HEK293 (cell line): Measurements from ENCODE around the gene RDH5.
A peak's percentile ranks its signal among the peaks of the same experiment; 100 is the strongest.

Experiments used
- CTCF ChIA-PET: fragments of 350-600 bp; formaldehyde crosslinking; extraction: SDS; loops from one replicate; lab custom pipeline; 2021; ENCODE audit warnings: antibody characterized with exemption; lab: Yijun Ruan, JAX
- POLR2A ChIA-PET: fragments of 300-600 bp; formaldehyde crosslinking; extraction: SDS; loops from one replicate; lab custom pipeline; 2020; ENCODE audit warnings: antibody characterized with exemption, inconsistent platforms; lab: Yijun Ruan, JAX
- H3K27ac ChIP-seq: fragments of 200-500 bp; sonication (Bioruptor generic); 2 replicates; pipeline ENCODE4 v1.5.1; 2014; ENCODE audit warnings: low read depth, low read length, control low read depth, inconsistent platforms; ENCODE audit errors: extremely low read depth
- H3K36me3 ChIP-seq, 2 experiments: fragments of 200-500 bp in 1 of 2; sonication (Bioruptor generic) in 1 of 2; 1 replicate in 1 of 2; 2 replicates in 1 of 2; pipeline ENCODE4 v1.5.1; 2014 to 2017; ENCODE audit warnings: inconsistent platforms in 2 of 2, low read length in 2 of 2; ENCODE audit not compliant: control insufficient read depth in 2 of 2, insufficient read depth in 1 of 2
- H3K4me1 ChIP-seq: fragments of 200-500 bp; sonication (Bioruptor generic); 2 replicates; pipeline ENCODE4 v1.5.1; 2014; ENCODE audit warnings: mild to moderate bottlenecking, low read length, inconsistent platforms; ENCODE audit not compliant: control insufficient read depth, insufficient read depth
- H3K4me3 ChIP-seq: 2 replicates; pipeline ENCODE4 v1.5.1; 2011; ENCODE audit warnings: low read depth, mild to moderate bottlenecking, control low read depth, low read length, moderate library complexity
- H3K9me3 ChIP-seq: fragments of 200-500 bp; sonication (Bioruptor generic); 2 replicates; pipeline ENCODE4 v1.5.1; 2014; ENCODE audit warnings: low read depth, low read length, inconsistent platforms; ENCODE audit not compliant: control insufficient read depth, insufficient read depth
- EGR2 ChIP-seq: fragments of 450-650 bp; formaldehyde crosslinking; IDR thresholded peaks from 2 replicates; pipeline ENCODE4 v1.5.1; 2016; ENCODE audit warnings: low read depth, missing biosample characterization, missing genetic modification characterization
- GLIS2 ChIP-seq: fragments of 450-650 bp; formaldehyde crosslinking; IDR thresholded peaks from 2 replicates; pipeline ENCODE4 v1.5.1; 2016; ENCODE audit warnings: missing biosample characterization, missing genetic modification characterization
- HOXC10 ChIP-seq: sonication (generic); formaldehyde crosslinking; IDR thresholded peaks from 2 replicates; pipeline ENCODE4 v1.8.1; 2023; ENCODE audit warnings: mild to moderate bottlenecking, missing genetic modification reagents
- MZF1 ChIP-seq: fragments of 450-650 bp; formaldehyde crosslinking; IDR thresholded peaks from 2 replicates; pipeline ENCODE4 v1.5.1; 2017; ENCODE audit warnings: missing biosample characterization, missing genetic modification characterization, borderline replicate concordance
- PATZ1 ChIP-seq: fragments of 450-650 bp; formaldehyde crosslinking; IDR thresholded peaks from 2 replicates; pipeline ENCODE4 v1.5.1; 2016; ENCODE audit warnings: missing biosample characterization, missing genetic modification characterization
- PRDM1 ChIP-seq: fragments of 450-650 bp; formaldehyde crosslinking; IDR thresholded peaks from 2 replicates; pipeline ENCODE4; 2016; ENCODE audit warnings: missing biosample characterization, missing genetic modification characterization
- REST ChIP-seq: fragments of 450-650 bp; formaldehyde crosslinking; IDR thresholded peaks from 2 replicates; pipeline ENCODE4 v1.5.1; 2016; ENCODE audit warnings: missing biosample characterization, missing genetic modification characterization
- SCRT1 ChIP-seq: fragments of 450-650 bp; formaldehyde crosslinking; IDR thresholded peaks from 2 replicates; pipeline ENCODE4 v1.5.1; 2016; ENCODE audit warnings: missing biosample characterization, missing genetic modification characterization, borderline replicate concordance
- SCRT2 ChIP-seq: fragments of 450-650 bp; formaldehyde crosslinking; IDR thresholded peaks from 2 replicates; pipeline ENCODE4 v1.5.1; 2016; ENCODE audit warnings: missing biosample characterization, missing genetic modification characterization
- SP7 ChIP-seq: fragments of 450-650 bp; formaldehyde crosslinking; IDR thresholded peaks from 2 replicates; pipeline ENCODE4 v1.5.1; 2016; ENCODE audit warnings: missing biosample characterization, missing genetic modification characterization
- WT1 ChIP-seq: fragments of 450-650 bp; formaldehyde crosslinking; IDR thresholded peaks from 2 replicates; pipeline ENCODE4 v1.5.1; 2016; ENCODE audit warnings: missing biosample characterization, missing genetic modification characterization
- ZBTB20 ChIP-seq: fragments of 450-650 bp; formaldehyde crosslinking; IDR thresholded peaks from 2 replicates; pipeline ENCODE4 v1.5.1; 2016; ENCODE audit warnings: missing biosample characterization, missing genetic modification characterization
- ZBTB26 ChIP-seq: fragments of 450-650 bp; formaldehyde crosslinking; optimal IDR thresholded peaks from 2 replicates; pipeline ENCODE3; 2016; ENCODE audit warnings: missing biosample characterization, mild to moderate bottlenecking, missing genetic modification characterization
- ZFHX2 ChIP-seq: fragments of 450-650 bp; formaldehyde crosslinking; conservative IDR thresholded peaks from 2 replicates; pipeline ENCODE4 v1.5.1; 2016; ENCODE audit warnings: missing biosample characterization, missing genetic modification characterization
- ZFP41 ChIP-seq: fragments of 450-650 bp; formaldehyde crosslinking; IDR thresholded peaks from 2 replicates; pipeline ENCODE4 v1.5.1; 2016; ENCODE audit warnings: missing biosample characterization, missing genetic modification characterization, borderline replicate concordance
- ZNF148 ChIP-seq: fragments of 450-650 bp; formaldehyde crosslinking; IDR thresholded peaks from 2 replicates; pipeline ENCODE4 v1.5.0; 2017; ENCODE audit warnings: missing biosample characterization, missing genetic modification characterization, borderline replicate concordance
- ZNF324 ChIP-seq: fragments of 450-650 bp; formaldehyde crosslinking; IDR thresholded peaks from 2 replicates; pipeline ENCODE4 v1.5.1; 2016; ENCODE audit warnings: missing biosample characterization, missing genetic modification characterization
- ZNF341 ChIP-seq: fragments of 450-650 bp; formaldehyde crosslinking; IDR thresholded peaks from 2 replicates; pipeline ENCODE4; 2016; ENCODE audit warnings: low read depth, missing biosample characterization, missing genetic modification characterization
- ZNF398 ChIP-seq: fragments of 450-650 bp; formaldehyde crosslinking; IDR thresholded peaks from 2 replicates; pipeline ENCODE4 v1.5.1; 2017; ENCODE audit warnings: missing biosample characterization, missing genetic modification characterization
- ZNF449 ChIP-seq: fragments of 450-650 bp; formaldehyde crosslinking; IDR thresholded peaks from 2 replicates; pipeline ENCODE4 v1.5.1; 2017; ENCODE audit warnings: missing biosample characterization, mild to moderate bottlenecking, missing genetic modification characterization, moderate library complexity
- ZNF600 ChIP-seq: fragments of 450-650 bp; formaldehyde crosslinking; IDR thresholded peaks from 2 replicates; pipeline ENCODE4 v1.5.1; 2016; ENCODE audit warnings: missing biosample characterization, missing genetic modification characterization
- ZNF76 ChIP-seq: fragments of 450-650 bp; formaldehyde crosslinking; IDR thresholded peaks from 2 replicates; pipeline ENCODE4; 2016; ENCODE audit warnings: low read depth, missing biosample characterization, missing genetic modification characterization, borderline replicate concordance
- ZNF785 ChIP-seq: fragments of 450-650 bp; formaldehyde crosslinking; IDR thresholded peaks from 2 replicates; pipeline ENCODE4 v1.5.1; 2016; ENCODE audit warnings: missing biosample characterization, missing genetic modification characterization
- ZNF830 ChIP-seq: fragments of 450-650 bp; IDR thresholded peaks from 2 replicates; pipeline ENCODE4 v1.5.0; 2018; ENCODE audit warnings: missing biosample characterization, missing genetic modification characterization, low read depth, mild to moderate bottlenecking, moderate library complexity
- ZNF837 ChIP-seq: fragments of 450-650 bp; formaldehyde crosslinking; IDR thresholded peaks from 2 replicates; pipeline ENCODE4 v1.5.1; 2016; ENCODE audit warnings: missing biosample characterization, missing genetic modification characterization

RDH5 gene

GRCh38 chr12:55727643-55728185, 7.5 kb downstream of the RDH5 start:
- ChIA-PET POLR2A (interaction anchor here (0.6 to 2.1 kb wide), 3 partner anchors 8 to 20 kb away, joined by 3 to 7 read pairs (median 4); partner anchors contain the start of genes ITGA7 and RDH5), CTCF (interaction anchor here (0.7 to 1.7 kb wide), 2 partner anchors 9 to 614 kb away, joined by 5 to 9 read pairs; no protein-coding TSS in a partner anchor)
- no peaks in the 10 kb centered on the region; the same call in 1 of the 2 replicates for H3K4me1 ChIP-seq
- TF ChIP-seq ZFP41 (tag by site-specific recombination) (no peak), ZNF341 (tag by site-specific recombination) (peak; percentile 72), ZNF837 (tag by site-specific recombination) (no peak), PATZ1 (tag by site-specific recombination) (no peak), REST (tag by site-specific recombination) (0 out of 2 replicates have a peak, but pooled peaks have one; percentile 18), SCRT2 (tag by site-specific recombination) (peak; percentile 73), ZNF148 (tag by site-specific recombination) (no peak), ZNF76 (no peak), ZNF449 (tag by site-specific recombination) (no peak), ZNF324 (no peak), HOXC10 (no peak), ZBTB20 (tag by site-specific recombination) (peak; percentile 13; the same call in 1 of the 2 replicates), SP7 (tag by site-specific recombination) (0 out of 2 replicates have a peak, but pooled peaks have one; percentile 30), ZNF398 (tag by site-specific recombination) (peak; percentile 98), ZNF785 (no peak), MZF1 (tag by site-specific recombination) (no peak), EGR2 (peak; percentile 30; the same call in 1 of the 2 replicates), ZNF830 (no peak), ZFHX2 (peak; percentile 49), WT1 (peak; percentile 59), SCRT1 (tag by site-specific recombination) (0 out of 2 replicates have a peak, but pooled peaks have one; percentile 61), ZBTB26 (no peak), GLIS2 (tag by site-specific recombination) (peak; percentile 61), ZNF600 (peak; percentile 48; the same call in 1 of the 2 replicates), PRDM1 (tag by site-specific recombination) (peak; percentile 77)

More at GRCh38 chr12:55727643-55728185, 7.5 kb downstream of the RDH5 start:
- Histone ChIP-seq H3K9me3 (no peaks in the 10 kb centered on the region), H3K4me3 (peak overlapping the region; percentile 77), H3K27ac (peak overlapping the region; percentile 91; the same call in 1 of the 2 replicates), H3K36me3 (peaks cover 12 to 50% of the 10 kb centered on the region in 2 experiments)
